Activated naive CD8-positive, alpha-beta T cell treated with anti-CD3 and anti-CD28 coated beads, Interleukin-2, amount 50 U/mL, for 16 hours (primary cell): ENCODE data around the gene QPCTL.
"Not testable (repeated sequence)": the region's sequence is repeated elsewhere in the genome, so short reads cannot be mapped to it uniquely, and the experiment has no call there.

Experiments
- DNase-seq: peaks from one replicate; pipeline ENCODE4 v3.0.0-alpha.2; 2020; ENCODE audit warnings: low read depth, low spot score

The QPCTL gene

GRCh38 chr19:45717131-45717982 lies 24.9 kb downstream of the QPCTL start:
- DNase-seq: peak; percentile 89

GRCh38 chr19:45717983-45718650 lies 25.7 kb downstream of the QPCTL start:
- DNase-seq: no peak

DNA sequence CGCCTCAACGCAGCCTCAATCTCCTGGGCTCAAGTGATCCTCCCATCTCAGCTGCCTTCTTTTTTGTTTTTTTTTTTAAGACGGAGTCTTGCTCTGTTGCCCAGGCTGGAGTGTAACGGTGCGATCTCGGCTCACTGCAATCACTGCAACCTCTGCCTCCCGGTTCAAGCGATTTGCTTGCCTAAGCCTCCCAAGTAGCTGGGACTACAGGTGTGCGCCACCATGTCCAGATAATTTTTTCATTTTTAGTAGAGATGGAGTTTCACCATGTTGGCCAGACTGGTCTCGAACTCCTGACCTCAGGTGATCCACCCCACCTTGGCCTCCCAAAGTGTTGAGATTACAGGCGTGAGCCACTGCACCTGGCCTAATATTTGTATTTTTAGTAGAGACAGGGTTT lies 27.6 kb downstream of the QPCTL start:
- not testable (repeated sequence) for DNase-seq

DNA sequence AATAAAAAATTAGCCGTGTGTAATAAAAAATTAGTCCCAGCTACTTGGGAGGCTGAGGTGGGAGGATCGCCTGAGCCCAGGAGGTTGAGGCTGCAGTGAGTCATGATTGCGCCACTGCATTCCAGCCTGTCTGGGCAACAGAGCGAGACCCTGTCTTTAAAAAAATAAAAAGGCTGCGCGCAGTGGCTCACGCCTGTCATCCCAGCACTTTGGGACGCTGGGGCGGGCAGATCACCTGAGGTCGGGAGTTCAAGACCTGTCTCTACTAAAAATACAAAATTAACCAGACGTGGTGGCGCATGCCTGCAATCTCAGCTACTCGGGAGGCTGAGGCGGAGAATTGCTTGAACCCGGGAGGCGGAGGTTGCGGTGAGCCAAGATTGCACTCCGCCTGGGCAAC lies 36.2 kb downstream of the QPCTL start:
- DNase-seq: not testable (repeated sequence)

DNA sequence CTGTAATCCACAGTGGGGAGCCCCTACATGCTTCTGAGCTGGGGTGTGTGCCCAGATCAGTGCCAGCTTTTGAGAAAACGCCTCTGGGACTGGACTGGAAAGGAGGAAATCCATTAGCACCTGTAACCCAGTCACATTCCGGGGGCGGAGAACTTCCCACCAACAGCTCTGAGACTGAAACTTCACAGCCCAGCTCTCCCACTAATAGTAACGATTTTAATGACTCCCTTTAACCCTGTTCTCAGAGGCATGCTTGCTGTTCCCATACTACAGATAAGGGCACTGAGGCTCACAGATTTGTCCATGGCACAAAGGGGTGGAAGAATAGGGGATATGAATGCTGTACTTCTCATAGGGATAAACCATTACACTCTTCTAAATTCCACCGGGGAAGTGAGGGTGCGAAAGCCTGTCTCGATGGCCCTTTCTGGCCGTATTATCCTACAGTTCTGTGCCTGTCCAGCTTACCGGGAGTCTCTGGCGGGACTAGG lies 37.4 kb downstream of the QPCTL start:
- DNase-seq: no peak

GRCh38 chr19:45730368-45731288 lies 38.2 kb downstream of the QPCTL start, which contains the start of gene FBXO46:
TSS of gene FBXO46 (minus strand) at chr19:45730896. CDS start at chr19:45713495, 17,401 bp downstream.
- DNase-seq: peak; percentile 83

DNA sequence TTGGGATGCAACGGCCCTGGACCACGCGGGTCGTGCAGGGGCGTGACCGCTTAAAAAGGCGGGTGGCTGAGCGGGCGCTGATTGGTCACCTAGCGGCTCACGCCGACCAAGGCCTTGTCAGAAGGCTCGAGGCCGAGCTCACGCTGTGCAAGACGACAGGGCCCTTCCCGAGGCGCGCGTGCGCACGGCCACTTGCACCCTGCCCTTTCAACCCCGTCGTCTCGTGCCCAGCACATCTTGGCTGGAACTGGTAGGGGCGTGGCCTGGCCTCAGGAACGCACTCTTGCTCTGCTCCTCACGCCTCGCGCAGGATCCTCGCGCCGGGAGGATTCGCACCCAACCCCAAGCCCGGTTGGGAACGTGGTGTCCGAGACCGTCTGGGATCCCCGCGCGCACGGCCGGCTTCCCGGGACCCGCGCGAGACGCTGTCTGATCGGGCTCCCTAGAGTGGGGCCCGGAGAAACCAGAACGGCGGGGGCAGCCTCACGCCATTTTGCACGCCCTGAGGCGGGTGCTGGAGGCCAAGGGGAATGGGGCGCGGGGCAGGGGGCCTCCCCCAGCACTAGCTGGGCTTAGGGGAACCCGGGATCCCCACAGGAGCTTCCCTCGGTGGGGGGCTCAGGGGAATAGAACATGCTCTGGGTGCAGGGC lies 40.8 kb downstream of the QPCTL start, which contains the start of gene MEIOSIN:
Gene MEIOSIN (plus strand): TSS at position 280 of the 651 bp plus-strand sequence. CDS start 1,938 bp downstream, outside the sequence.
- DNase-seq: no peak

GRCh38 chr19:45739498-45740439 lies 47.3 kb downstream of the QPCTL start:
- no peak for DNase-seq

DNA sequence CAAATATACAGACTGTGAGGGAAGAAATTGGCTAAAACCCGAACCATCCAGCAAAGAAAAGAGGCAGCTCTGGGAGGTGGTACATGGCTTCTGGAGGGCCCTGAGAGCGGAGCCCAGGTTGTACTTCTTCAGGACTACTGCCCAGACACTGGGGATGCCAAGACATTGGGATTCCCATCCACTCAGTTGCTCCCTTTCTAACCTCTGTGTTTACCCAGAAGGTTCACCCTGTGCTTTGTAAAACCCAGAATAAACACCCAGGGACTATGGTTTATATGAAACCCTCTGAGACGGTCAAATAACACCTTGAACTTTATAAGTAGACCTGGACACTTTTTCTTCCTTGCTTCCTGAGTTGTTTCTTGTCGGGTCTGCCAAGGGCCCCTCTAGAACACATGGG lies 50.5 kb downstream of the QPCTL start:
- no peak for DNase-seq

DNA sequence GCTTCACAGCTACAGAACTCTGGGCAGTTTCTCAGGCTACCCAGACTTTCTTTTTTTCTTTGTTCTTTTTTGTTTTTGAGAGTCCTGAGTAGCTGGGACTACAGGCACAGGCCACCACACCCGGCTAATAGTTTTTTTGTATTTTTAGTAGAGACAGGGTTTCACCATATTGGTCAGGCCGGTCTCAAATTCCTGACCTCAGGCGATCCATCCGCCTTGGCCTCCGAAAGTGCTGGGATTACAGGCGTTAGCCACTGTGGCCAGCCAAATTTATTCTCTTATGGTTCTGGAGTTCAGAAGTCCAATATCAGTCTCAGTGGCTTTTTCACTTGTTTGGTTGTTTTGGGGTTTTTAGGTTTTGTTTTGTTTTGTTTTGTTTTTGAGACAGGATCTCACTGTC lies 53.1 kb downstream of the QPCTL start:
- no peak for DNase-seq

DNA sequence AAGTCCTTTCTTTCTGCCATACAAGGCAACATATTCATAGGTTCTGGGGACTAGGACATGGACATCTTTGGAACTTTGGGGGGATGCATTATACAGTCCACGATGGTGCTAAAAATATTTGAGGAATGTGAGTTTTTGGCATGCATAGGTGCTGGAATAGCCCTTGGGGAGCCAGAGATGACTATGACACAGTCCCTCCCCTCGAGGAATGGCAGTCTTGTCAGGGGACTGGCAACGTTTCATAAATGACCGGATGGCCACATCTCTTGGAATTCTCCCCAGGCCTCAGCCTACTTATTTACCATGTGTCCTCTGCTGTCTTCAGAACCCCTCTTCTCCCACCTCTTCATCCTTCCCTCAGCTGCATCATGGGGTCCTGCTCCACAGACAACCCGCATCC lies 54.4 kb downstream of the QPCTL start:
- no peak for DNase-seq

- DNase-seq: no peak
Observed at GRCh38 chr19:45747513-45747912, 55.0 kb downstream of the QPCTL start.

DNA sequence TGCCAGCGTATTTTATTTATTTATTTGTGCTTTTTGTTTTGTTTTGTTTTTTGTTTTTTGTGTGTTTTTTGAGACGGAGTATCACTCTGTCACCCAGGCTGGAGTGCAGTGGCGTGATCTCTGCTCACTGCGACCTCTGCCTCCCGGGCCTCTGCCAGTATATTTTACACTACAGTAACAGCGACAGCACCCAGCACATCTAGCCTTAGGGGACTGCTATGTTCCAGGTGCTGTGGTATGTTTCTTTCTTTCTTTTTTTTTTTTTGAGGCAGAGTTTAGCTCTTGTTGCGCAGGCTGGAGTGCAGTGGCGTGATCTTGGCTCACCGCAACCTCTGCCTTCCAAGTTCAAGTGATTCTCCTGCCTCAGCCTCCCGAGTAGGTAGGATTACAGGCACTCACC lies 59.0 kb downstream of the QPCTL start:
- DNase-seq: not testable (repeated sequence)

GRCh38 chr19:45752639-45753038 lies 60.2 kb downstream of the QPCTL start:
- DNase-seq: no peak

- no peak for DNase-seq
Observed at GRCh38 chr19:45753548-45753947, 61.1 kb downstream of the QPCTL start.
